Fibroblast of skin of abdomen (primary cell): ENCODE results near the gene PCDHGB5.
"Not testable (repeated sequence)": the region's sequence is repeated elsewhere in the genome, so short reads cannot be mapped to it uniquely, and the experiment has no call there.

Experiments used
- DNase-seq: peaks from one replicate; pipeline ENCODE4 v3.0.0-alpha.2; 2013

The PCDHGB5 gene

GRCh38 chr5:141382469-141383294, 15.1 kb upstream of the PCDHGB5 start, which contains the start of gene PCDHGA7:
TSS of gene PCDHGA7 (plus strand) at chr5:141382742. CDS start at chr5:141382900, 158 bp downstream.
- peak; percentile 42 for DNase-seq

DNA sequence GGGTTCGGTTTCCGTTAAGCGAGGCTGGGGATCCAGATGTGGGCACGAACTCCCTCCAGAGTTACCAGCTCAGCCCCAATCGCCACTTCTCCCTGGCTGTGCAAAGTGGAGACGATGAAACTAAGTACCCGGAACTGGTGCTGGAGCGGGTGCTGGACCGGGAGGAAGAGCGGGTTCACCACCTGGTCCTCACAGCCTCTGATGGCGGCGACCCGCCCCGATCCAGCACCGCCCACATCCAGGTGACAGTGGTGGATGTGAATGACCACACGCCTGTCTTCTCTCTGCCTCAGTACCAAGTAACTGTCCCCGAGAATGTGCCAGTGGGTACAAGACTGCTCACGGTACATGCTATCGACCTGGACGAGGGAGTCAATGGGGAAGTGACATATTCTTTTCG, 14.4 kb upstream of the PCDHGB5 start:
- no peak for DNase-seq

DNA sequence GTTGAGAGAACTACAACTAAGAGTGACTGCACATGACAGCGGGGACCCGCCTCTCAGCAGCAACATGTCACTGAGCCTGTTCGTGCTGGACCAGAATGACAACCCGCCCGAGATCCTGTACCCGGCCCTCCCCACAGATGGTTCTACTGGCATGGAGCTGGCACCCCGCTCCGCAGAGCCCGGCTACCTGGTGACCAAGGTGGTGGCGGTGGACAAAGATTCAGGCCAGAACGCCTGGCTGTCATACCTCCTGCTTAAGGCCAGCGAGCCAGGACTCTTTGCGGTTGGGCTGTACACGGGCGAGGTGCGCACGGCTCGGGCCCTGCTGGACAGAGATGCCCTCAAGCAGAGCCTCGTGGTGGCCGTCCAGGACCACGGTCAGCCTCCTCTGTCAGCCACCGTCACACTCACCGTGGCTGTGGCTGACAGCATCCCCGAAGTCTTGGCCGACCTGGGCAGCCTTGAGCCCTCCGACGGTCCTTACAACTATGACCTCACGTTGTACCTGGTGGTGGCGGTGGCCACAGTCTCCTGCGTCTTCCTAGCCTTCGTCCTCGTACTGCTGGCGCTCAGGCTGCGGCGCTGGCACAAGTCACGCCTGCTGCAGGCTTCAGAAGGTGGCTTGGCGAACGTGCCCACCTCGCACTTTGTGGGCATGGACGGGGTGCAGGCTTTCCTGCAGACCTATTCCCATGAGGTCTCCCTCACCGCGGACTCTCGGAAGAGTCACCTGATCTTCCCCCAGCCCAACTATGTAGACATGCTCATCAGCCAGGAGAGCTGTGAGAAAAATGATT, 13.1 kb upstream of the PCDHGB5 start:
- DNase-seq: no peak

- DNase-seq: peak; percentile 54
Measured at GRCh38 chr5:141387557-141388311, 10.0 kb upstream of the PCDHGB5 start, which contains the start of gene PCDHGB4. TSS of gene PCDHGB4 (plus strand) at chr5:141387698. CDS start at chr5:141387885, 187 bp downstream.

GRCh38 chr5:141388661-141389060, 9.1 kb upstream of the PCDHGB5 start:
- no peak for DNase-seq

GRCh38 chr5:141389153-141390042, 8.3 kb upstream of the PCDHGB5 start:
- no peak for DNase-seq

DNA sequence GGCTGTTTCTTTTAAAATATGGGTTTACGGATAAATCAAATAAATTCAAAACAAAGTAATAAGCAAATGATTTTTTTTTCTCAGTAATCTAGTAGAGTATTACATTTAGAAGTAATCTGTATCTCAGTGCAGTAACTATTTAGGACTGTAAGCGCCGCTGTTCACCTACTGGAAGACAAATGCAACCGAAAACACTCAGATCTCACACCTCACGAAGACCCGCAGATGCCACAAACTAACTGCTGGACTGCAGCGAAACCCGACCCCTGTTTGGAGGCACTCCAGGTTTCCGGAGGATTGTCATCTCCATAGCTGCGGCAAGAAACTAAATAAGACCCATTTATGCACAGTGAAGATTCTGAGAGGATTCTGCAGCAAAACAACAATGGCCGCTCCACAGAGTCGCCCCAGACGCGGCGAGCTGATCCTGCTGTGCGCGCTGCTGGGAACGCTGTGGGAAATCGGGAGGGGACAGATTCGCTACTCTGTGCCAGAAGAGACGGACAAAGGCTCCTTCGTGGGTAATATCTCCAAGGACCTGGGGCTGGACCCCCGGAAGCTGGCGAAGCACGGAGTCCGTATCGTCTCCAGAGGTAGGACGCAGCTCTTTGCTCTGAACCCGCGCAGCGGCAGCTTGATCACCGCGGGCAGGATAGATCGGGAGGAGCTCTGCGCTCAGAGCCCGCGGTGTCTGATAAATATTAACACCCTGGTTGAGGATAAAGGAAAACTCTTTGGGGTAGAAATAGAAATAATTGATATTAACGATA, 5.1 kb upstream of the PCDHGB5 start, which contains the start of gene PCDHGA8:
Gene PCDHGA8, plus strand, starts transcription at position 205 of the 770 bp plus-strand sequence. Its CDS starts 181 bp downstream, at position 386.
- DNase-seq: peak; percentile 37

- DNase-seq: no peak
Measured at GRCh38 chr5:141393267-141393666, 4.5 kb upstream of the PCDHGB5 start.

- not testable (repeated sequence) for DNase-seq
Measured at GRCh38 chr5:141394401-141395187, 3.2 kb upstream of the PCDHGB5 start.

GRCh38 chr5:141398608-141399007, 861 bp downstream of the PCDHGB5 start:
- no peak for DNase-seq

GRCh38 chr5:141399555-141400258, 2.0 kb downstream of the PCDHGB5 start:
- no peak for DNase-seq

DNA sequence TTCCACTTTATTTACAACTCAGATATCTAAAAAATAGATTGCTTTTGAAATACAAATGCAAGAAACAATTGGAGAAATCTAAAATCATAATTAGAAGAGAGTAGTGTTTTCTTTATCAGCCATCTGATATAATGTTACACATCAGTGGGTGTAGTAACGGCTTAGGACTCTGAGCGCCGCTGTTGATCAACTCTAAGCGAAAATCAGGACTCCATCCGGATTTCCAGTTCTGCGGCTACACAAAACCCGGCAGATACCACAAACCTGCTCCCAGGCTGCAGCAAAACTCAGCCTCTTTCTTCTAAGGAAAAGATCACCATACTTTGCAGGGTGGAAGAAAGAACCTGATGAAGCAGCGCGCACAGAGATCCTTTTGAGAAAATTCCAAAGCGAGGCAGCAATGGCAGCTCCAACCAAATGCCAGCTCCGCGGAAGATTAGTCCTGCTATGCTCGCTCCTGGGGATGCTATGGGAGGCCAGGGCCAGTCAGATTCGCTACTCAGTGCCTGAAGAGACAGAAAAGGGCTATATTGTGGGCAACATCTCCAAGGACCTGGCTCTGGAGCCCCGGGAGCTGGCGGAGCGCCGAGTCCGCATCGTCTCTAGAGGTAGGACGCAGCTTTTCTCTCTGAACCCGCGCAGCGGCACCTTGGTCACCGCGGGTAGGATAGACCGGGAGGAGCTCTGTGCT, 5.0 kb downstream of the PCDHGB5 start, which contains the start of gene PCDHGA9:
Gene PCDHGA9, plus strand, starts transcription at position 226 of the 691 bp plus-strand sequence. Its CDS starts 175 bp downstream, at position 401.
- peak; percentile 26 for DNase-seq

- DNase-seq: no peak
Measured at GRCh38 chr5:141403387-141403786, 5.6 kb downstream of the PCDHGB5 start.

GRCh38 chr5:141407790-141408505, 10.2 kb downstream of the PCDHGB5 start, which contains the start of gene PCDHGB6:
TSS of gene PCDHGB6 (plus strand) at chr5:141408021. CDS start at chr5:141408203, 182 bp downstream.
- DNase-seq: peak; percentile 43

DNA sequence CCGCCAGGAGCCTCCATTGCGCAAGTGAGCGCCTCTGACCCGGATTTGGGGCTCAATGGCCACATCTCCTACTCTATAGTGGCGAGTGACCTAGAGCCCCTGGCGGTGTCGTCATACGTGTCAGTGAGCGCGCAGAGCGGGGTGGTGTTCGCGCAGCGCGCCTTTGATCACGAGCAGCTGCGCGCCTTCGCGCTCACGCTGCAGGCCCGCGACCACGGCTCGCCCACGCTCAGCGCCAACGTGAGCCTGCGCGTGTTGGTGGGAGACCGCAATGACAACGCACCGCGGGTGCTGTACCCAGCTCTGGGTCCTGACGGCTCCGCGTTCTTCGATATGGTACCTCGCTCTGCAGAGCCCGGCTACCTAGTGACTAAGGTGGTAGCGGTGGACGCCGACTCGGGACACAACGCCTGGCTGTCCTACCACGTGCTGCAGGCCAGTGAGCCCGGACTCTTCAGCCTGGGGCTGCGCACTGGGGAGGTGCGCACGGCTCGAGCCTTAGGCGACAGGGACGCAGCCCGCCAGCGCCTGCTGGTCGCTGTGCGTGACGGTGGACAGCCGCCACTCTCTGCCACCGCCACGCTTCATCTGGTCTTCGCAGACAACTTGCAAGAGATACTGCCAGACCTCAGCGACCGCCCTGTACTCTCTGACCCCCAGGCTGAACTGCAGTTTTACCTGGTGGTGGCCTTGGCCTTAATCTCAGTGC, 12.0 kb downstream of the PCDHGB5 start:
- no peak for DNase-seq

DNA sequence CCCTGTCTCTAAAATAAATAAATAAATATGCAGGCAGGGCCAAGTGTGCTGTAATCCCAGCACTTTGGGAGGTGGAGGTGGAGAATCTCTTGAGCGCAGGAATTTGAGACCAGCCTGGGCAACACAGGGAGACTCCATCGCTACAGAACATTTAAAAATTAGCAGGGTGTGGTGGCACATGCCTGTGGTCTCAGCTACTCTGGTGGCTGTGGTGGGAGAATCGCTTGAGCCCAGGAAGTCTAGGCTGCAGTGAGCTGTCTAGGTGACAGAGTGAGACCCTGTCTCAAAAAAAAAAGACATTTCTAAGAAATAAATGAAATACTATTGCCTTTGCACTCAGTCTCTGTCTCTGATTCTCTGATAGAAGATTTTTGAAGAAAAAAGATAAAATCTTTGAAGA, 13.8 kb downstream of the PCDHGB5 start:
- DNase-seq: no peak
